GM04503 (cell line): ENCODE data around the gene PHF10.

Source experiments
- DNase-seq: peaks from one replicate; pipeline ENCODE4 v3.0.0-alpha.2; 2012; ENCODE audit warnings: low read depth

The PHF10 gene

GRCh38 chr6:169677096-169677495, 47.2 kb downstream of the PHF10 start:
- peak; percentile 20 for DNase-seq

GRCh38 chr6:169675011-169675410, 49.3 kb downstream of the PHF10 start:
- DNase-seq, result no peak

GRCh38 chr6:169671563-169671962, 52.7 kb downstream of the PHF10 start:
- DNase-seq, result no peak

GRCh38 chr6:169669889-169670288, 54.4 kb downstream of the PHF10 start:
- DNase-seq, result no peak

GRCh38 chr6:169669147-169669546, 55.2 kb downstream of the PHF10 start:
- DNase-seq, result no peak

- no peak for DNase-seq
Measured at GRCh38 chr6:169668203-169668847, 56.0 kb downstream of the PHF10 start.

GRCh38 chr6:169667716-169668115, 56.6 kb downstream of the PHF10 start:
- DNase-seq, result no peak

GRCh38 chr6:169666441-169666840, 57.9 kb downstream of the PHF10 start:
- no peak for DNase-seq

- no peak for DNase-seq
Measured at GRCh38 chr6:169665289-169665688, 59.0 kb downstream of the PHF10 start.

GRCh38 chr6:169664227-169664626, 60.1 kb downstream of the PHF10 start:
- no peak for DNase-seq

- DNase-seq, result no peak
Measured at GRCh38 chr6:169663468-169663867, 60.8 kb downstream of the PHF10 start.

- no peak for DNase-seq
Measured at GRCh38 chr6:169661391-169661756, 62.9 kb downstream of the PHF10 start.

GRCh38 chr6:169660751-169661390, 63.4 kb downstream of the PHF10 start:
- no peak for DNase-seq

- DNase-seq, result no peak
Measured at GRCh38 chr6:169659820-169660610, 64.3 kb downstream of the PHF10 start.

- DNase-seq, result no peak
Measured at GRCh38 chr6:169657284-169657610, 67.1 kb downstream of the PHF10 start.

GRCh38 chr6:169656546-169657283, 67.6 kb downstream of the PHF10 start:
- no peak for DNase-seq

- DNase-seq, result peak; percentile 20
Measured at GRCh38 chr6:169654598-169655391, 69.5 kb downstream of the PHF10 start.
